OCI-LY1 (cell line): ENCODE measurements around the gene C16orf95.

Experiments
- H2AFZ ChIP-seq: fragments of 200-600 bp; sonication (generic), shearing (Covaris generic); 2 replicates; pipeline ENCODE4 v1.6.0; 2014; ENCODE audit warnings: antibody characterized with exemption, mild to moderate bottlenecking, low read length
- H3F3A ChIP-seq: fragments of 200-600 bp; sonication (generic), shearing (Covaris generic); 2 replicates; pipeline ENCODE4 v1.6.0; 2014; ENCODE audit warnings: mild to moderate bottlenecking, antibody characterized with exemption, low read length, moderate library complexity; ENCODE audit not compliant: insufficient read depth
- H3K27ac ChIP-seq: fragments of 200-600 bp; sonication (generic); 2 replicates; pipeline ENCODE4 v1.5.1; 2014; ENCODE audit warnings: low read length, mixed run types, mild to moderate bottlenecking, low read depth; ENCODE audit not compliant: poor library complexity, severe bottlenecking
- H3K27me3 ChIP-seq: fragments of 200-600 bp; sonication (generic); 2 replicates; pipeline ENCODE4 v1.6.0; 2014; ENCODE audit warnings: antibody characterized with exemption, mild to moderate bottlenecking, low read length, moderate library complexity; ENCODE audit not compliant: insufficient read depth
- H3K36me3 ChIP-seq: fragments of 200-600 bp; sonication (generic); 2 replicates; pipeline ENCODE4 v1.6.1; 2014; ENCODE audit warnings: mild to moderate bottlenecking, antibody characterized with exemption, low read length, moderate library complexity, mixed read lengths; ENCODE audit not compliant: insufficient read depth
- H3K4me1 ChIP-seq: fragments of 200-600 bp; sonication (generic); 2 replicates; pipeline ENCODE4 v1.5.1; 2014; ENCODE audit warnings: mild to moderate bottlenecking, low read length, moderate library complexity; ENCODE audit not compliant: insufficient read depth, severe bottlenecking
- H3K4me2 ChIP-seq: fragments of 200-600 bp; sonication (generic), shearing (Covaris generic); 2 replicates; pipeline ENCODE4 v1.6.1; 2014; ENCODE audit warnings: low read length
- H3K4me3 ChIP-seq: fragments of 200-600 bp; sonication (generic); 2 replicates; pipeline ENCODE4 v1.5.1; 2014; ENCODE audit warnings: low read length, low read depth, mild to moderate bottlenecking, mixed read lengths; ENCODE audit not compliant: poor library complexity, severe bottlenecking
- H3K79me2 ChIP-seq: fragments of 200-600 bp; shearing (Covaris generic); 2 replicates; pipeline ENCODE4 v1.6.1; 2016; ENCODE audit warnings: mixed run types, low read length, mixed read lengths; ENCODE audit not compliant: insufficient read depth
- H3K9ac ChIP-seq: fragments of 200-600 bp; sonication (generic), shearing (Covaris generic); 2 replicates; pipeline ENCODE4 v1.6.1; 2014; ENCODE audit warnings: mild to moderate bottlenecking, low read length, mixed read lengths
- H3K9me2 ChIP-seq: fragments of 200-600 bp; sonication (generic), shearing (Covaris generic); 2 replicates; pipeline ENCODE4 v1.6.1; 2014; ENCODE audit warnings: low read depth, mild to moderate bottlenecking, low read length, mixed read lengths
- H3K9me3 ChIP-seq: fragments of 200-600 bp; shearing (Covaris generic); 2 replicates; pipeline ENCODE4 v1.6.1; 2014; ENCODE audit warnings: low read length, mixed read lengths
- H4K20me1 ChIP-seq: fragments of 200-600 bp; sonication (generic), shearing (Covaris generic); 2 replicates; pipeline ENCODE4 v1.6.0; 2016; ENCODE audit warnings: mild to moderate bottlenecking, low read length; ENCODE audit not compliant: insufficient read depth
- CTCF ChIP-seq: fragments of 200-600 bp; sonication (generic), shearing (Covaris generic); IDR thresholded peaks from 2 replicates; pipeline ENCODE4 v1.5.1; 2017; ENCODE audit warnings: mild to moderate bottlenecking, antibody characterized with exemption, low read length, moderate library complexity, mixed read lengths
- EZH2 ChIP-seq: fragments of 200-600 bp; sonication (generic), shearing (Covaris generic); IDR thresholded peaks from 2 replicates; pipeline ENCODE4 v1.8.0; 2017; ENCODE audit warnings: borderline replicate concordance, mixed run types, mild to moderate bottlenecking, antibody characterized with exemption, low read length, moderate library complexity, mixed read lengths

The C16orf95 gene

GRCh38 chr16:87293990-87294389 is 23.2 kb downstream of the C16orf95 start:
- H3K36me3 ChIP-seq, result no peaks in the 10 kb centered on the region; the same call in 1 of the 2 replicates
- no peak overlapping the region for H2AFZ ChIP-seq
- no peaks in the 10 kb centered on the region for H4K20me1 ChIP-seq
- H3K4me3 ChIP-seq, result no peak overlapping the region
- H3K79me2 ChIP-seq, result no peaks in the 10 kb centered on the region
- no peak overlapping the region for H3K27ac ChIP-seq
- no peak overlapping the region for H3K9ac ChIP-seq
- no peaks in the 10 kb centered on the region for H3K4me1 ChIP-seq
- no peaks in the 10 kb centered on the region for H3K27me3 ChIP-seq
- no peaks in the 10 kb centered on the region for H3K9me2 ChIP-seq
- TF ChIP-seq CTCF, result no peak
- no peak for TF ChIP-seq EZH2
- no peak overlapping the region for H3K4me2 ChIP-seq
- 0 out of 2 replicates have a peak, but pooled peaks cover 3% of the 10 kb centered on the region for H3K9me3 ChIP-seq
- no peaks in the 10 kb centered on the region for H3F3A ChIP-seq

- TF ChIP-seq CTCF (no peak), EZH2 (no peak)
- H3K27ac ChIP-seq, result no peak overlapping the region
- H4K20me1 ChIP-seq, result no peaks in the 10 kb centered on the region
- H3K4me2 ChIP-seq, result no peak overlapping the region
- H3K4me3 ChIP-seq, result no peak overlapping the region
- 0 out of 2 replicates have a peak, but pooled peaks cover 3% of the 10 kb centered on the region for H3K9me3 ChIP-seq
- no peaks in the 10 kb centered on the region for H3K9me2 ChIP-seq
- no peak overlapping the region for H3K9ac ChIP-seq
- no peaks in the 10 kb centered on the region for H3F3A ChIP-seq
- no peaks in the 10 kb centered on the region for H3K4me1 ChIP-seq
- no peaks in the 10 kb centered on the region; the same call in 1 of the 2 replicates for H3K36me3 ChIP-seq
- no peak overlapping the region for H2AFZ ChIP-seq
- H3K27me3 ChIP-seq, result no peaks in the 10 kb centered on the region
- H3K79me2 ChIP-seq, result no peaks in the 10 kb centered on the region
These were observed 25.2 kb downstream of the C16orf95 start for GRCh38 chr16:87291944-87292343.

- no peaks in the 10 kb centered on the region for H4K20me1 ChIP-seq
- H3F3A ChIP-seq, result no peaks in the 10 kb centered on the region
- no peaks in the 10 kb centered on the region for H3K27me3 ChIP-seq
- no peaks in the 10 kb centered on the region for H3K9me2 ChIP-seq
- H3K9me3 ChIP-seq, result 0 out of 2 replicates have a peak, but pooled peaks cover 3% of the 10 kb centered on the region
- no peak overlapping the region for H3K4me3 ChIP-seq
- no peaks in the 10 kb centered on the region for H3K79me2 ChIP-seq
- H3K4me2 ChIP-seq, result no peak overlapping the region
- H2AFZ ChIP-seq, result no peak overlapping the region
- H3K27ac ChIP-seq, result no peak overlapping the region
- H3K9ac ChIP-seq, result no peak overlapping the region
- TF ChIP-seq CTCF, result no peak
- TF ChIP-seq EZH2, result no peak
- no peaks in the 10 kb centered on the region for H3K4me1 ChIP-seq
- H3K36me3 ChIP-seq, result no peaks in the 10 kb centered on the region; the same call in 1 of the 2 replicates
These were observed 28.3 kb downstream of the C16orf95 start for GRCh38 chr16:87288753-87289362.
